Measurements from ENCODE around the gene VN1R4. TPM values are rescaled to one million over a fixed set of nuclear protein-coding genes. Genes with fewer than 3 reads are reported as not detected.
"Not testable (repeated sequence)": the region's sequence is repeated elsewhere in the genome, so short reads cannot be mapped to it uniquely, and the experiment has no call there.

Gene VN1R4
- polyA plus RNA-seq: not detected

DNA sequence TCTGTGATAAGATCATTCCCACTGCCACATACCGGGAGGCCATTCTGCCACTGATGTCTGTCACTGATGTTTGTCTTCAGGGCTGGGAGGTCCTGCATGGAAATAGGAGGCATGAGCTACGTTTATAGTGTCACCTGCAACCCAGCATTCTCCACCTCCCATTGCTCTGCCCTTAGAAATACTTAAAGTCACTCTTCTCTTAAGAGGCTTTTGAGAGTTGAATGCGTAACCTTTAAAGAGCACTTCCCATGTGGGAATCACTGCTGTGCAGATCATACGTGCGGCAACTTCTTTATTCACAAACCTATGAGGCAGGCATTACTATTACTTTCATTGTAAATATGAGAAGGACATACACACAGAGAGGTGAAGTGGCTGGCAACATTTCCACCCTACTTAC lies at the start of gene VN1R4:
Gene VN1R4 (minus strand): TSS at position 101 of the 400 bp plus-strand sequence. CDS start 58 bp downstream, at position 43.
- not testable (repeated sequence) for H3K9me3 ChIP-seq (ENCODE audit: control insufficient read depth in 2 of 2, insufficient read depth in 1 of 2, low read depth in 1 of 2, low read length in 1 of 2); H3K4me3 ChIP-seq (ENCODE audit: low read depth in 1 of 2, low read length in 2 of 2); H3K27me3 ChIP-seq (ENCODE audit: control insufficient read depth in 1 of 2, insufficient read depth in 2 of 2, low read length in 2 of 2); H3K4me1 ChIP-seq (ENCODE audit: control insufficient read depth in 2 of 2, insufficient read depth in 2 of 2, low read length in 1 of 2); H3K27ac ChIP-seq (ENCODE audit: low read depth in 2 of 2, low read length in 1 of 2); H3K36me3 ChIP-seq (ENCODE audit: control insufficient read depth in 2 of 2, insufficient read depth in 2 of 2, low read length in 1 of 2)
- WGBS, 2 donors: 85 to 90% methylated on average over 4 of the region's 5 CpGs

GRCh38 chr19:53311897-53312296 lies 44.4 kb upstream of the VN1R4 start:
- Histone ChIP-seq H3K9me3 (ENCODE audit: control insufficient read depth in 2 of 2, insufficient read depth in 1 of 2, low read depth in 1 of 2, low read length in 1 of 2) (peaks cover 15 to 21% of the 10 kb centered on the region in 2 donors), H3K36me3 (ENCODE audit: control insufficient read depth in 2 of 2, insufficient read depth in 2 of 2, low read length in 1 of 2) (no peaks in the 10 kb centered on the region), H3K27ac (ENCODE audit: low read depth in 2 of 2, low read length in 1 of 2) (no peak overlapping the region), H3K4me1 (ENCODE audit: control insufficient read depth in 2 of 2, insufficient read depth in 2 of 2, low read length in 1 of 2) (no peaks in the 10 kb centered on the region), H3K4me3 (ENCODE audit: low read depth in 1 of 2, low read length in 2 of 2) (no peak overlapping the region), H3K27me3 (ENCODE audit: control insufficient read depth in 1 of 2, insufficient read depth in 2 of 2, low read length in 2 of 2) (peaks cover 0 to 3% of the 10 kb centered on the region in 2 donors)
- 74 to 78% methylated on average over 12 of the region's 12 CpGs for WGBS, 2 donors

DNA sequence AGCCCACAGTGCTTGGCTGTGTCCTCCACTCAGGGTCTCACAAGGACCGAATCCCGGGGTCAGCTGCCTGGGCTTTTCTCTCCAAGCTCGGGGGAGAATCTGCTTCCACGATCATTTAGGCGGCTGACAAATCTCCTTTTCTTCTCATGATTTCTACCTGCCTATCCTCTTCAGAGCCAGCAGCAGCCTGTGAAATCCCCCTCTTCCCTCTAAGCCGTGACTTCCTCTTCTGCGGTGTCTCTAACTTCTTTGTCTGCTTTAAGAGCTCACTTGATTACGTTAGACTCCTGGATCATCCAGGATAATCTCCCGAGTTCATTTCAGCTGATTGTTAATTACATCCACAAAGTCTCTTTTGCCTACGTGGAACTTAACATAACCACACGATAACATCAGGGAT lies 43.5 kb upstream of the VN1R4 start:
- H3K27me3 ChIP-seq (ENCODE audit: control insufficient read depth in 1 of 2, insufficient read depth in 2 of 2, low read length in 2 of 2): peaks cover 0 to 3% of the 10 kb centered on the region in 2 donors
- H3K4me3 ChIP-seq (ENCODE audit: low read depth in 1 of 2, low read length in 2 of 2): no peak overlapping the region
- no peak overlapping the region for H3K27ac ChIP-seq (ENCODE audit: low read depth in 2 of 2, low read length in 1 of 2)
- peaks cover 15 to 23% of the 10 kb centered on the region in 2 donors for H3K9me3 ChIP-seq (ENCODE audit: control insufficient read depth in 2 of 2, insufficient read depth in 1 of 2, low read depth in 1 of 2, low read length in 1 of 2)
- H3K36me3 ChIP-seq (ENCODE audit: control insufficient read depth in 2 of 2, insufficient read depth in 2 of 2, low read length in 1 of 2): no peaks in the 10 kb centered on the region
- 42 to 57% methylated on average over 11 of the region's 11 CpGs for WGBS, 2 donors
- H3K4me1 ChIP-seq (ENCODE audit: control insufficient read depth in 2 of 2, insufficient read depth in 2 of 2, low read length in 1 of 2): no peaks in the 10 kb centered on the region

- H3K36me3 ChIP-seq (ENCODE audit: control insufficient read depth in 2 of 2, insufficient read depth in 2 of 2, low read length in 1 of 2): no peaks in the 10 kb centered on the region
- peaks cover 0 to 3% of the 10 kb centered on the region in 2 donors for H3K27me3 ChIP-seq (ENCODE audit: control insufficient read depth in 1 of 2, insufficient read depth in 2 of 2, low read length in 2 of 2)
- H3K4me1 ChIP-seq (ENCODE audit: control insufficient read depth in 2 of 2, insufficient read depth in 2 of 2, low read length in 1 of 2): no peaks in the 10 kb centered on the region
- 11 to 12% methylated on average over 32 of the region's 32 CpGs for WGBS, 2 donors
- peaks cover 15 to 24% of the 10 kb centered on the region in 2 donors for H3K9me3 ChIP-seq (ENCODE audit: control insufficient read depth in 2 of 2, insufficient read depth in 1 of 2, low read depth in 1 of 2, low read length in 1 of 2)
- no peak overlapping the region for H3K4me3 ChIP-seq (ENCODE audit: low read depth in 1 of 2, low read length in 2 of 2)
- H3K27ac ChIP-seq (ENCODE audit: low read depth in 2 of 2, low read length in 1 of 2): no peak overlapping the region
These were observed 40.9 kb upstream of the VN1R4 start for GRCh38 chr19:53308339-53308811.

DNA sequence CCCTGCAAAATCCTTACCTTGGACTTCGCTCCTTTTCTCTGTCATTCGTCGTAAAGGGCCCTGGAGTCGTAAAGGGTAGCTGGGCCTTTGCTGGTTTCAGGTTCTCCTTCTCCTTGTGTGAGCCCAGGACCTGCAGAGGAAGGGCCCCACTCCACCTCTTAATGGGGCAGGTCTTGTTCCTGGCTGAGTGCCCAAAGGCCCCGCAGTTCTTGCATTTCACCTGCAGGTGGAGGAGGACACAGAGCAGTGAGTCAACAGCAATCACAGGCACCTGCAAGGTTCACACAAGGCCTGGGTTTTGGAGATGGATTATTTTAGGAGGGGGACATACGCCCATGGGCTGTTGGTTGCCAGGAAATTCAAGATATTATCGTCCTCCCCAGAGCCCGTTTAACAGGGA lies 33.8 kb upstream of the VN1R4 start:
- not testable (repeated sequence) for H3K27me3 ChIP-seq (ENCODE audit: control insufficient read depth in 1 of 2, insufficient read depth in 2 of 2, low read length in 2 of 2); H3K4me1 ChIP-seq (ENCODE audit: control insufficient read depth in 2 of 2, insufficient read depth in 2 of 2, low read length in 1 of 2); H3K4me3 ChIP-seq (ENCODE audit: low read depth in 1 of 2, low read length in 2 of 2); H3K36me3 ChIP-seq (ENCODE audit: control insufficient read depth in 2 of 2, insufficient read depth in 2 of 2, low read length in 1 of 2); H3K9me3 ChIP-seq (ENCODE audit: control insufficient read depth in 2 of 2, insufficient read depth in 1 of 2, low read depth in 1 of 2, low read length in 1 of 2); H3K27ac ChIP-seq (ENCODE audit: low read depth in 2 of 2, low read length in 1 of 2)
- 67% methylated on average over 2 of the region's 8 CpGs; no CpG with 5 or more reads in 1 of the 2 donors for WGBS, 2 donors

DNA sequence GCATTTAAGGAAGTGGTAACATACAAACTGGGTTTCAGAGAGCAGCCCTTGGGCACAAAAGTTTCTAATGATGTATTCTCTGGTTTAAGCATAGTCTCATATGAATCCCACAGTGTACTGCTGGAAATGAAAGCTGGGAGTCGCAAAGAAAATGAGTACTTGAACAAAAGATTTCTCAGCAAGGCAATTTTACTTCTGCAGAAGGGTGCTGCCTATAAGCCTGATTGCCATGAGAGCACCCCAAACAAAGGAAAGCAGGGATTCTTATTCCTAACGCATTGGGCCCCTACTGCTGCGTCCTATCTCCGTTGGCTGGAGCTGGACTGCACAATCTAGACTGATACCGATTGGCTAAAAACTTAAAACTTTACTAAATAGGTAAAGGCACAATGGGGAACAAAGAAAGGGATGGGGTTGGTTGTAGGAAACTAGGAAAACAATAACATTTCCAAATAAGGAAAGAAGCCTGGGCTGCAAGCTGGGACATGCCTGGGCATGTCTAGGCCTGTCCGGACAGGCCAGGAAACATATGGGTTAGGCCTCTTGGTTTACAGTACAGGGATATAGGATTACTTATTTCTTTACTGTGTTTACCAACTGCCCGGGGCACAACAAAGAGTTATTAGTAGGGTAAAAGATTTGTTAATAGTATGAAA lies 27.4 kb upstream of the VN1R4 start:
- no peaks in the 10 kb centered on the region for H3K4me1 ChIP-seq (ENCODE audit: control insufficient read depth in 2 of 2, insufficient read depth in 2 of 2, low read length in 1 of 2)
- H3K36me3 ChIP-seq (ENCODE audit: control insufficient read depth in 2 of 2, insufficient read depth in 2 of 2, low read length in 1 of 2): no peaks in the 10 kb centered on the region
- WGBS, 2 donors: 84 to 87% methylated on average over 7 of the region's 7 CpGs
- no peak overlapping the region for H3K4me3 ChIP-seq (ENCODE audit: low read depth in 1 of 2, low read length in 2 of 2)
- H3K27ac ChIP-seq (ENCODE audit: low read depth in 2 of 2, low read length in 1 of 2): no peak overlapping the region
- no peaks in the 10 kb centered on the region for H3K27me3 ChIP-seq (ENCODE audit: control insufficient read depth in 1 of 2, insufficient read depth in 2 of 2, low read length in 2 of 2)
- H3K9me3 ChIP-seq (ENCODE audit: control insufficient read depth in 2 of 2, insufficient read depth in 1 of 2, low read depth in 1 of 2, low read length in 1 of 2): peaks cover 7 to 18% of the 10 kb centered on the region in 2 donors

GRCh38 chr19:53290758-53291549 lies 23.4 kb upstream of the VN1R4 start:
- Histone ChIP-seq H3K27me3 (ENCODE audit: control insufficient read depth in 1 of 2, insufficient read depth in 2 of 2, low read length in 2 of 2) (no peaks in the 10 kb centered on the region), H3K4me1 (ENCODE audit: control insufficient read depth in 2 of 2, insufficient read depth in 2 of 2, low read length in 1 of 2) (no peaks in the 10 kb centered on the region), H3K4me3 (ENCODE audit: low read depth in 1 of 2, low read length in 2 of 2) (no peak overlapping the region), H3K36me3 (ENCODE audit: control insufficient read depth in 2 of 2, insufficient read depth in 2 of 2, low read length in 1 of 2) (no peaks in the 10 kb centered on the region), H3K27ac (ENCODE audit: low read depth in 2 of 2, low read length in 1 of 2) (no peak overlapping the region), H3K9me3 (ENCODE audit: control insufficient read depth in 2 of 2, insufficient read depth in 1 of 2, low read depth in 1 of 2, low read length in 1 of 2) (peaks cover 2 to 17% of the 10 kb centered on the region in 2 donors)
- 90 to 91% methylated on average over 47 of the region's 47 CpGs for WGBS, 2 donors

DNA sequence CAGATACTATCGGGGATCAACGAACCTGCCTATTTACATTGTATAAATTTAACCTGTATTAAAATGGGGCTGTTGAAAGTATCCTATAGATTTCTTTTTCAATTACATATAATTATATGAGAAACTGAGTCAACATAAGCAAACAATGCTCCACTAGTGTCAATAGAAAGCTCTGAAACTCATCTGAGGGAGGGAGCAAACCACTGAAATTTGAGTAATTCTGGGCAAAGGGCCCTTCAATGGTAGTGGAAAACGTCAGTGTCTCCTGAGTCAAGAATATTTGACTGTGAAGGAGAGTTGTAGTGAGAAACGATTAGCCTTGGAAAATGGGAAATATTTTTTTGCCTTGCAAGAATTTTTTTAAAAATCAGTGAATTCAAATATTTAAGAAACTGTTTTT lies 17.6 kb upstream of the VN1R4 start:
- Histone ChIP-seq H3K36me3 (ENCODE audit: control insufficient read depth in 2 of 2, insufficient read depth in 2 of 2, low read length in 1 of 2) (no peaks in the 10 kb centered on the region), H3K27ac (ENCODE audit: low read depth in 2 of 2, low read length in 1 of 2) (no peak overlapping the region), H3K27me3 (ENCODE audit: control insufficient read depth in 1 of 2, insufficient read depth in 2 of 2, low read length in 2 of 2) (no peaks in the 10 kb centered on the region), H3K4me3 (ENCODE audit: low read depth in 1 of 2, low read length in 2 of 2) (no peak overlapping the region), H3K4me1 (ENCODE audit: control insufficient read depth in 2 of 2, insufficient read depth in 2 of 2, low read length in 1 of 2) (no peaks in the 10 kb centered on the region), H3K9me3 (ENCODE audit: control insufficient read depth in 2 of 2, insufficient read depth in 1 of 2, low read depth in 1 of 2, low read length in 1 of 2) (no peaks in the 10 kb centered on the region)
- 58% methylated on average over 4 of the region's 4 CpGs for WGBS, 2 donors

DNA sequence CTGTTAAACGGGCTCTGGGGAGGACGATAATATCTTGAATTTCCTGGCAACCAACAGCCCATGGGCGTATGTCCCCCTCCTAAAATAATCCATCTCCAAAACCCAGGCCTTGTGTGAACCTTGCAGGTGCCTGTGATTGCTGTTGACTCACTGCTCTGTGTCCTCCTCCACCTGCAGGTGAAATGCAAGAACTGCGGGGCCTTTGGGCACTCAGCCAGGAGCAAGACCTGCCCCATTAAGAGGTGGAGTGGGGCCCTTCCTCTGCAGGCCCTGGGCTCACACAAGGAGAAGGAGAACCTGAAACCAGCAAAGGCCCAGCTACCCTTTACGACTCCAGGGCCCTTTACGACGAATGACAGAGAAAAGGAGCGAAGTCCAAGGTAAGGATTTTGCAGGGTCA lies 14.4 kb upstream of the VN1R4 start:
- not testable (repeated sequence) for H3K9me3 ChIP-seq (ENCODE audit: control insufficient read depth in 2 of 2, insufficient read depth in 1 of 2, low read depth in 1 of 2, low read length in 1 of 2); H3K36me3 ChIP-seq (ENCODE audit: control insufficient read depth in 2 of 2, insufficient read depth in 2 of 2, low read length in 1 of 2); H3K27me3 ChIP-seq (ENCODE audit: control insufficient read depth in 1 of 2, insufficient read depth in 2 of 2, low read length in 2 of 2); H3K27ac ChIP-seq (ENCODE audit: low read depth in 2 of 2, low read length in 1 of 2); H3K4me1 ChIP-seq (ENCODE audit: control insufficient read depth in 2 of 2, insufficient read depth in 2 of 2, low read length in 1 of 2); H3K4me3 ChIP-seq (ENCODE audit: low read depth in 1 of 2, low read length in 2 of 2)
- 50 to 67% methylated on average over 1 to 2 of the region's 8 CpGs for WGBS, 2 donors

Data from esophagus (tissue), 2 donors.